DOHH2 (cell line): ENCODE measurements around the gene TTLL13.

Source experiments
- H3F3A ChIP-seq: fragments of 200-600 bp; sonication (generic), shearing (Covaris generic); 2 replicates; pipeline ENCODE4 v1.6.0; 2016; ENCODE audit warnings: antibody characterized with exemption, mild to moderate bottlenecking; ENCODE audit not compliant: control insufficient read depth, insufficient read depth
- H3K27ac ChIP-seq: fragments of 200-600 bp; sonication (generic); 2 replicates; pipeline ENCODE4 v1.5.1; 2014; ENCODE audit warnings: low read depth, mild to moderate bottlenecking, low read length, moderate library complexity
- H3K27me3 ChIP-seq: fragments of 200-600 bp; sonication (generic); 2 replicates; pipeline ENCODE4 v1.6.1; 2014; ENCODE audit warnings: mild to moderate bottlenecking, low read length, mixed read lengths; ENCODE audit not compliant: control insufficient read depth
- H3K36me3 ChIP-seq: fragments of 200-600 bp; sonication (generic); 2 replicates; pipeline ENCODE4 v1.6.1; 2014; ENCODE audit warnings: mild to moderate bottlenecking, low read length, moderate library complexity, mixed read lengths; ENCODE audit not compliant: control insufficient read depth
- H3K4me1 ChIP-seq: fragments of 200-600 bp; sonication (generic); 2 replicates; pipeline ENCODE4 v1.6.1; 2014; ENCODE audit warnings: mild to moderate bottlenecking, low read length, mixed read lengths; ENCODE audit not compliant: control insufficient read depth
- H3K4me2 ChIP-seq: fragments of 200-600 bp; sonication (generic); 2 replicates; pipeline ENCODE4 v1.6.0; 2014; ENCODE audit warnings: mild to moderate bottlenecking, low read length, moderate library complexity
- H3K4me3 ChIP-seq: fragments of 200-600 bp; sonication (generic); 2 replicates; pipeline ENCODE4 v1.5.1; 2014; ENCODE audit warnings: mild to moderate bottlenecking, low read length, mixed read lengths
- H3K79me2 ChIP-seq: fragments of 200-600 bp; sonication (generic); 2 replicates; pipeline ENCODE4 v1.6.1; 2014; ENCODE audit warnings: mild to moderate bottlenecking, low read length, mixed read lengths; ENCODE audit not compliant: control insufficient read depth
- H3K9me2 ChIP-seq: fragments of 200-600 bp; sonication (generic); replicated peaks from 2 replicates; pipeline ENCODE4 v1.6.1; 2014; ENCODE audit warnings: mild to moderate bottlenecking, low read length, mixed read lengths; ENCODE audit not compliant: control insufficient read depth
- H3K9me3 ChIP-seq: fragments of 200-600 bp; sonication (generic); 2 replicates; pipeline ENCODE4 v1.6.1; 2014; ENCODE audit warnings: antibody characterized with exemption, low read length, mixed read lengths; ENCODE audit not compliant: control insufficient read depth, insufficient read depth
- H4K20me1 ChIP-seq: fragments of 200-600 bp; sonication (generic); 2 replicates; pipeline ENCODE4 v1.6.0; 2014; ENCODE audit warnings: low read depth, mild to moderate bottlenecking, antibody characterized with exemption, low read length, moderate library complexity; ENCODE audit not compliant: control insufficient read depth, insufficient read depth
- CTCF ChIP-seq: fragments of 200-600 bp; sonication (generic); IDR thresholded peaks from one replicate; pipeline ENCODE4 v1.5.1; 2014; ENCODE audit warnings: antibody characterized with exemption, mild to moderate bottlenecking, low read depth, low read length; ENCODE audit not compliant: poor library complexity, severe bottlenecking
- EZH2phosphoT487 ChIP-seq: fragments of 200-600 bp; sonication (generic); IDR thresholded peaks from 2 replicates; pipeline ENCODE4 v1.6.1; 2017; ENCODE audit warnings: borderline replicate concordance, mild to moderate bottlenecking, antibody characterized with exemption, low read length, moderate library complexity, mixed read lengths

Gene TTLL13

DNA sequence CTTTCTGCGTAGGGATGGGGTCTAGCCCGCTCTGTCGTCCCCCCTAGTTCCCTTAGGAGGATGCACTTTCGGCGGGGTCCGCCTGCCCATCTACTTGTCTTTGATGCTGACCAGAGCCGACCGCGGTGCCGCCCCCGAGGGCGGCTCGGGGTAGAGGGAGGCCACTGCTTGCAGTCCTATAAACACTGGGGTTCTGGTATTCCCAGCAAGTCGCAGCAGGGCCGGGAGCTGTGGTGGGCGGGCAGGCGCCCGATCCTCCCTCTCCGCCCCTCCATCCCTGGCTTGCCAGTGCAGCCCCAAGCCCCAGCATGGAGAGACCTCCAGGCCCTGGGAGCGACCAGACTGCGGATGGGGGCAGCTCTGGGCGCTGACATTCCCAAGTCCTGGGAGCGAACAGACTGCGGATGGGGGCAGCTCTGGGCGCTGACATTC lies 47.4 kb upstream of the TTLL13 start:
- Histone ChIP-seq H3K27me3 (peaks cover 8% of the 10 kb centered on the region), H3K9me2 (no peaks in the 10 kb centered on the region), H3K4me1 (peaks cover 20% of the 10 kb centered on the region), H3F3A (no peaks in the 10 kb centered on the region), H3K9me3 (no peaks in the 10 kb centered on the region), H3K36me3 (no peaks in the 10 kb centered on the region), H3K79me2 (peaks cover 5% of the 10 kb centered on the region), H3K4me2 (peak overlapping the region; percentile 78), H3K4me3 (peak overlapping the region; percentile 82), H4K20me1 (0 out of 2 replicates have a peak, but pooled peaks cover 2% of the 10 kb centered on the region), H3K27ac (no peak overlapping the region)
- TF ChIP-seq CTCF = no peak
- TF ChIP-seq EZH2phosphoT487 = no peak

- H3K27me3 ChIP-seq = peaks cover 8% of the 10 kb centered on the region
- no peaks in the 10 kb centered on the region for H3K9me3 ChIP-seq
- H3K9me2 ChIP-seq = no peaks in the 10 kb centered on the region
- no peak overlapping the region for H3K4me3 ChIP-seq
- H3K27ac ChIP-seq = no peak overlapping the region
- H3K36me3 ChIP-seq = no peaks in the 10 kb centered on the region
- H4K20me1 ChIP-seq = 0 out of 2 replicates have a peak, but pooled peaks cover 2% of the 10 kb centered on the region
- TF ChIP-seq EZH2phosphoT487 (no peak), CTCF (no peak)
- H3K79me2 ChIP-seq = peaks cover 5% of the 10 kb centered on the region
- H3K4me2 ChIP-seq = peak overlapping the region; percentile 78; the same call in 1 of the 2 replicates
- H3F3A ChIP-seq = no peaks in the 10 kb centered on the region
- H3K4me1 ChIP-seq = peaks cover 20% of the 10 kb centered on the region
Measured at GRCh38 chr15:90202929-90203328, 46.4 kb upstream of the TTLL13 start.

DNA sequence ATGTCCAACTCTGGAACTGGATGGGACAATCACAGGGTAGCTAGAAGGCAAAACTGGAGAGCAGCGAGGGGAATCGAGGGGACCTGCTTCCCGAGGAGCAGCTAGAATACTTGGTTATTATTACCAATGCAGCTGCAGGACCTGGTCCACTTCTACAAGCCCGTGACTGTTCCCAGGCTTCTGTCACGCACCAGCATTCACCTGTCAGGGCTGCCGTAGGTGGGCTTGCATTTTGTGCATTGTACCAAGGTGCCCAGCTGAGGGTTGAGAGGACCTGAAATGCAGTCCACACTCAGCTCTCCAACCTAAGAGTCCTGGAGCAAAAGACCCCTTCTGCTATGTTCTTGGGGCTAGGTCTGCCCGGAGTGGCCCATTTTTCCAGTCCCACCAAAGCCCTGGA lies 45.9 kb upstream of the TTLL13 start:
- peaks cover 5% of the 10 kb centered on the region for H3K79me2 ChIP-seq
- no peaks in the 10 kb centered on the region for H3K9me2 ChIP-seq
- H3K4me3 ChIP-seq = no peak overlapping the region
- TF ChIP-seq EZH2phosphoT487 (no peak), CTCF (no peak)
- no peak overlapping the region for H3K4me2 ChIP-seq
- 0 out of 2 replicates have a peak, but pooled peaks cover 2% of the 10 kb centered on the region for H4K20me1 ChIP-seq
- no peak overlapping the region for H3K27ac ChIP-seq
- no peaks in the 10 kb centered on the region for H3K9me3 ChIP-seq
- peaks cover 8% of the 10 kb centered on the region for H3K27me3 ChIP-seq
- H3K36me3 ChIP-seq = no peaks in the 10 kb centered on the region
- H3F3A ChIP-seq = no peaks in the 10 kb centered on the region
- peaks cover 20% of the 10 kb centered on the region for H3K4me1 ChIP-seq
